Neuronal stem cell (in vitro differentiated cells): ENCODE results near the gene ITGB6.

ENCODE experiments used
- DNase-seq: peaks from one replicate; pipeline ENCODE4 v3.0.0-alpha.2; 2013; ENCODE audit warnings: low spot score
- H2AFZ ChIP-seq: one replicate; pipeline ENCODE4 v1.6.1; 2013; ENCODE audit warnings: mild to moderate bottlenecking, low read length, inconsistent platforms
- H2AK5ac ChIP-seq: 2 replicates; pipeline ENCODE4 v1.6.1; 2013; ENCODE audit warnings: low read depth, mild to moderate bottlenecking, inconsistent platforms, low read length, moderate library complexity, mixed read lengths
- H2BK120ac ChIP-seq: 2 replicates; pipeline ENCODE4 v1.6.1; 2013; ENCODE audit warnings: low read depth, mild to moderate bottlenecking, inconsistent platforms, low read length, moderate library complexity, mixed read lengths
- H2BK12ac ChIP-seq: one replicate; pipeline ENCODE4 v1.6.1; 2013; ENCODE audit warnings: low read length, inconsistent platforms
- H2BK15ac ChIP-seq: 2 replicates; pipeline ENCODE4 v1.6.1; 2013; ENCODE audit warnings: mild to moderate bottlenecking, low read length, inconsistent platforms, mixed read lengths
- H2BK5ac ChIP-seq: one replicate; pipeline ENCODE4 v1.6.1; 2013; ENCODE audit warnings: inconsistent platforms, mild to moderate bottlenecking, low read length, moderate library complexity
- H3K14ac ChIP-seq: one replicate; pipeline ENCODE4 v1.6.1; 2013; ENCODE audit warnings: low read length, inconsistent platforms
- H3K18ac ChIP-seq: 2 replicates; pipeline ENCODE4 v1.6.1; 2013; ENCODE audit warnings: low read length, inconsistent platforms
- H3K23ac ChIP-seq: 2 replicates; pipeline ENCODE4 v1.6.1; 2013; ENCODE audit warnings: low read depth, mild to moderate bottlenecking, mixed read lengths, low read length, inconsistent platforms; ENCODE audit not compliant: poor library complexity
- H3K27ac ChIP-seq: replicated peaks from 3 replicates; pipeline ENCODE4 v1.5.1; 2013; ENCODE audit warnings: low read length, inconsistent platforms
- H3K27me3 ChIP-seq, 3 experiments: 2 replicates each; pipeline ENCODE4 v1.6.1; 2013; ENCODE audit warnings: low read length in 3 of 3, mild to moderate bottlenecking in 2 of 3, inconsistent platforms in 1 of 3, low read depth in 1 of 3, mixed read lengths in 1 of 3, moderate library complexity in 1 of 3; ENCODE audit not compliant: control insufficient read depth in 3 of 3, insufficient read depth in 3 of 3
- H3K36me3 ChIP-seq, 2 donors: replicated peaks in 1 of 2; 2 replicates each; pipeline ENCODE4 v1.6.1; 2013; ENCODE audit warnings: low read length in 2 of 2; ENCODE audit not compliant: control insufficient read depth in 2 of 2, insufficient read depth in 2 of 2
- H3K4ac ChIP-seq: 2 replicates; pipeline ENCODE4 v1.6.1; 2013; ENCODE audit warnings: inconsistent platforms, mild to moderate bottlenecking, low read length, moderate library complexity
- H3K4me1 ChIP-seq, 2 donors: 1 replicate in 1 of 2; 2 replicates in 1 of 2; pipeline ENCODE4 v1.6.1; 2013; ENCODE audit warnings: low read length in 2 of 2, low read depth in 1 of 2; ENCODE audit not compliant: control insufficient read depth in 2 of 2, insufficient read depth in 1 of 2
- H3K4me2 ChIP-seq: one replicate; pipeline ENCODE4 v1.6.1; 2013; ENCODE audit warnings: mild to moderate bottlenecking, low read length, inconsistent platforms; ENCODE audit not compliant: insufficient read depth, poor library complexity, severe bottlenecking
- H3K4me3 ChIP-seq, 2 donors: 2 replicates each; pipeline ENCODE4 v1.5.1; 2013; ENCODE audit warnings: low read length in 2 of 2, mild to moderate bottlenecking in 2 of 2, inconsistent platforms in 1 of 2, moderate library complexity in 1 of 2
- H3K79me1 ChIP-seq: one replicate; pipeline ENCODE4 v1.6.1; 2013; ENCODE audit warnings: low read depth, mild to moderate bottlenecking, inconsistent platforms, low read length, moderate library complexity
- H3K9ac ChIP-seq: one replicate; pipeline ENCODE4 v1.6.1; 2013; ENCODE audit warnings: mild to moderate bottlenecking, low read depth, low read length, inconsistent platforms; ENCODE audit not compliant: poor library complexity
- H3K9me3 ChIP-seq, 2 donors: replicated peaks in 1 of 2; 2 replicates each; pipeline versions ENCODE3 to v1.6.1; 2013; ENCODE audit warnings: low read length in 2 of 2, mild to moderate bottlenecking in 2 of 2, inconsistent platforms in 1 of 2, low read depth in 1 of 2, mixed read lengths in 1 of 2, moderate library complexity in 1 of 2; ENCODE audit not compliant: control insufficient read depth in 2 of 2, insufficient read depth in 1 of 2
- H4K8ac ChIP-seq: one replicate; pipeline ENCODE4 v1.6.1; 2013; ENCODE audit warnings: low read depth, mild to moderate bottlenecking, inconsistent platforms, low read length, moderate library complexity
- H4K91ac ChIP-seq: one replicate; pipeline ENCODE4 v1.6.1; 2013; ENCODE audit warnings: low read length, low read depth, mild to moderate bottlenecking, inconsistent platforms; ENCODE audit not compliant: poor library complexity
- WGBS, 2 donors: extraction: QIAGEN DNeasy Blood & Tissue Kit; methylation state at CpG; one replicate each; pipeline ENCODE4 v1.1.7; 2013; ENCODE audit warnings: missing lambda C conversion rate in 2 of 2, mixed read lengths in 1 of 2; ENCODE audit not compliant: insufficient read length in 2 of 2, insufficient replicate concordance in 1 of 2; ENCODE audit errors: extremely low coverage in 2 of 2; 5-methylcytosine and 5-hydroxymethylcytosine counted together

ITGB6 gene

GRCh38 chr2:160174322-160174721, 25.8 kb downstream of the ITGB6 start:
- Histone ChIP-seq H2BK12ac (no peak overlapping the region), H3K4me3 (no peak overlapping the region), H3K36me3 (no peaks in the 10 kb centered on the region), H3K9me3 (no peaks in the 10 kb centered on the region), H3K4ac (no peak overlapping the region), H4K91ac (no peak overlapping the region), H2BK5ac (no peak overlapping the region), H2AK5ac (no peak overlapping the region), H3K27ac (no peak overlapping the region), H3K14ac (no peak overlapping the region), H2BK15ac (no peak overlapping the region), H3K9ac (no peak overlapping the region), H3K23ac (no peak overlapping the region), H3K4me2 (no peak overlapping the region), H3K79me1 (no peaks in the 10 kb centered on the region), H3K4me1 (no peaks in the 10 kb centered on the region), H3K27me3 (no peaks in the 10 kb centered on the region), H2AFZ (no peak overlapping the region), H2BK120ac (no peak overlapping the region), H3K18ac (no peak overlapping the region), H4K8ac (no peak overlapping the region)
- DNase-seq: no peak
- no CpG with 5 or more reads among the region's 3 CpGs for WGBS, 2 donors

GRCh38 chr2:160169988-160170387, 30.1 kb downstream of the ITGB6 start:
- Histone ChIP-seq H3K9ac (no peak overlapping the region), H2BK12ac (no peak overlapping the region), H3K27ac (no peak overlapping the region)

GRCh38 chr2:160169471-160169870, 30.6 kb downstream of the ITGB6 start:
- Histone ChIP-seq H3K9me3 (no peaks in the 10 kb centered on the region), H4K91ac (no peak overlapping the region), H2BK12ac (no peak overlapping the region), H3K27ac (no peak overlapping the region), H3K14ac (no peak overlapping the region), H3K79me1 (no peaks in the 10 kb centered on the region), H2AFZ (no peak overlapping the region), H3K18ac (no peak overlapping the region), H3K4ac (no peak overlapping the region), H3K4me3 (no peak overlapping the region), H2AK5ac (no peak overlapping the region), H4K8ac (no peak overlapping the region), H3K9ac (no peak overlapping the region), H2BK120ac (no peak overlapping the region), H2BK15ac (no peak overlapping the region), H3K36me3 (no peaks in the 10 kb centered on the region), H3K23ac (no peak overlapping the region), H2BK5ac (no peak overlapping the region), H3K4me2 (no peak overlapping the region), H3K4me1 (no peaks in the 10 kb centered on the region), H3K27me3 (no peaks in the 10 kb centered on the region)
- DNase-seq: no peak
- WGBS, 2 donors: no CpG with 5 or more reads among the region's 3 CpGs

More at GRCh38 chr2:160169988-160170387, 30.1 kb downstream of the ITGB6 start:
- H2AFZ ChIP-seq: no peak overlapping the region
- no peak overlapping the region for H2BK15ac ChIP-seq
- H3K4ac ChIP-seq: no peak overlapping the region
- no peaks in the 10 kb centered on the region for H3K79me1 ChIP-seq
- no peak overlapping the region for H3K4me2 ChIP-seq
- no peak overlapping the region for H3K18ac ChIP-seq
- H4K91ac ChIP-seq: no peak overlapping the region
- no peaks in the 10 kb centered on the region for H3K36me3 ChIP-seq
- H3K4me3 ChIP-seq: no peak overlapping the region
- no peak overlapping the region for H3K14ac ChIP-seq
- H4K8ac ChIP-seq: no peak overlapping the region
- no peak overlapping the region for H2AK5ac ChIP-seq
- no peak for DNase-seq
- H2BK120ac ChIP-seq: no peak overlapping the region
- no peaks in the 10 kb centered on the region for H3K4me1 ChIP-seq
- no peaks in the 10 kb centered on the region for H3K27me3 ChIP-seq
- no peak overlapping the region for H2BK5ac ChIP-seq
- no peaks in the 10 kb centered on the region for H3K9me3 ChIP-seq
- no peak overlapping the region for H3K23ac ChIP-seq

GRCh38 chr2:160168878-160169277, 31.2 kb downstream of the ITGB6 start:
- Histone ChIP-seq H3K9me3 (no peaks in the 10 kb centered on the region), H2BK12ac (no peak overlapping the region), H3K4me1 (no peaks in the 10 kb centered on the region), H3K4me2 (no peak overlapping the region), H4K8ac (no peak overlapping the region), H3K36me3 (no peaks in the 10 kb centered on the region), H2BK15ac (no peak overlapping the region), H3K18ac (no peak overlapping the region), H2AFZ (no peak overlapping the region), H4K91ac (no peak overlapping the region), H2BK5ac (no peak overlapping the region), H3K4me3 (no peak overlapping the region), H3K27ac (no peak overlapping the region), H3K27me3 (no peaks in the 10 kb centered on the region), H3K9ac (no peak overlapping the region), H3K23ac (no peak overlapping the region), H2AK5ac (no peak overlapping the region), H3K4ac (no peak overlapping the region), H3K79me1 (no peaks in the 10 kb centered on the region), H3K14ac (no peak overlapping the region), H2BK120ac (no peak overlapping the region)
- no peak for DNase-seq
- WGBS, 2 donors: no CpG with 5 or more reads among the region's 3 CpGs
